HCT116 (cell line): ENCODE measurements around the gene PRKCA. TPM values are rescaled to one million over a fixed set of nuclear protein-coding genes. Genes with fewer than 3 reads are reported as not detected.

ENCODE experiments used
- ATAC-seq: fragments of 200-7000 bp; cut with Tn5 transposase; 2 replicates; pipeline ENCODE4 v1.9.1; 2020; ENCODE audit warnings: mild to moderate bottlenecking, moderate library complexity
- BruUV-seq: library from RNA; stranded (reverse); fragments of 400-500 nt; replicated peaks from 2 replicates; lab custom pipeline; 2021; lab: Mats Ljungman, UMichigan
- CTCF ChIA-PET: fragments of 300-600 bp; sonication (Branson Sonifier 250); formaldehyde crosslinking; loops from one replicate; lab custom pipeline; 2021; ENCODE audit warnings: antibody characterized with exemption; lab: Charles Lee
- POLR2A ChIA-PET: fragments of 300-600, 350-600 bp; sonication (Branson Sonifier 250); formaldehyde crosslinking; loops from one replicate; lab custom pipeline; 2021; ENCODE audit warnings: antibody characterized with exemption; lab: Charles Lee
- RAD21 ChIA-PET, 2 experiments: fragments of 300-600 bp; sonication (Branson Sonifier 250); formaldehyde crosslinking; loops; one replicate each; lab custom pipeline; 2023; ENCODE audit warnings: low total read pairs in 2 of 2; ENCODE audit not compliant: uncharacterized antibody in 2 of 2, unreplicated experiment in 2 of 2, low non-redundant PET in 1 of 2; lab: Charles Lee
- DNase-seq: peaks from one replicate; pipeline ENCODE4 v3.0.0-alpha.2; 2010; ENCODE audit warnings: low read depth, low spot score
- H2AFZ ChIP-seq: fragments of 200-600 bp; shearing (Covaris generic), sonication (generic); 2 replicates; pipeline ENCODE4 v1.6.1; 2017; ENCODE audit warnings: low read depth, mixed run types, mixed read lengths, antibody characterized with exemption, low read length; ENCODE audit not compliant: poor library complexity, severe bottlenecking
- H3K27ac ChIP-seq: 2 replicates; pipeline ENCODE4 v1.5.1; 2012; ENCODE audit warnings: low read depth, low read length
- H3K27me3 ChIP-seq: fragments of 200-600 bp; sonication (generic); 2 replicates; pipeline ENCODE4 v1.6.1; 2016; ENCODE audit warnings: mixed run types, low read length, mixed read lengths; ENCODE audit not compliant: insufficient read depth
- H3K36me3 ChIP-seq, 2 experiments: fragments of 200-500 bp in 1 of 2; fragments of 200-600 bp in 1 of 2; sonication (Bioruptor generic) in 1 of 2; sonication (generic) in 1 of 2; 2 replicates each; pipeline versions ENCODE4 v1.5.1 to v1.6.1; 2014 to 2016; ENCODE audit warnings: low read length in 2 of 2, inconsistent platforms in 1 of 2, mixed read lengths in 1 of 2, mixed run types in 1 of 2; ENCODE audit not compliant: insufficient read depth in 2 of 2, control insufficient read depth in 1 of 2
- H3K4me1 ChIP-seq, 2 experiments: fragments of 200-600 bp in 1 of 2; sonication (generic) in 1 of 2; 2 replicates each; pipeline versions ENCODE4 v1.5.1 to v1.6.1; 2012 to 2017; ENCODE audit warnings: low read length in 2 of 2, inconsistent platforms in 1 of 2, mild to moderate bottlenecking in 1 of 2, mixed read lengths in 1 of 2, mixed run types in 1 of 2, moderate library complexity in 1 of 2; ENCODE audit not compliant: insufficient read depth in 2 of 2, control insufficient read depth in 1 of 2
- H3K4me2 ChIP-seq: fragments of 200-600 bp; sonication (generic); 2 replicates; pipeline ENCODE4 v1.6.1; 2017; ENCODE audit warnings: mixed run types, low read length, mixed read lengths
- H3K4me3 ChIP-seq, 2 experiments: fragments of 200-600 bp in 1 of 2; sonication (generic) in 1 of 2; replicated peaks in 1 of 2; 2 replicates each; pipeline ENCODE4 v1.5.1; 2011 to 2016; ENCODE audit warnings: low read length in 2 of 2, control low read depth in 1 of 2, low read depth in 1 of 2, mild to moderate bottlenecking in 1 of 2, mixed read lengths in 1 of 2, mixed run types in 1 of 2
- H3K79me2 ChIP-seq: fragments of 200-600 bp; sonication (generic); 2 replicates; pipeline ENCODE4 v1.6.1; 2017; ENCODE audit warnings: mild to moderate bottlenecking, mixed run types, low read length, moderate library complexity, mixed read lengths; ENCODE audit not compliant: insufficient read depth
- H3K9ac ChIP-seq: fragments of 200-600 bp; sonication (generic); 2 replicates; pipeline ENCODE4 v1.6.1; 2016; ENCODE audit warnings: low read length, mixed read lengths
- H3K9me2 ChIP-seq: fragments of 200-600 bp; sonication (generic), shearing (Covaris generic); 2 replicates; pipeline ENCODE4 v1.6.1; 2017; ENCODE audit warnings: mixed run types, mild to moderate bottlenecking, moderate library complexity; ENCODE audit not compliant: insufficient read depth
- H3K9me3 ChIP-seq, 2 experiments: fragments of 200-500 bp in 1 of 2; fragments of 200-600 bp in 1 of 2; sonication (Bioruptor generic) in 1 of 2; sonication (generic) in 1 of 2; 2 replicates each; pipeline ENCODE4 v1.6.1; 2014 to 2017; ENCODE audit warnings: low read length in 2 of 2, mixed read lengths in 2 of 2, inconsistent platforms in 1 of 2, low read depth in 1 of 2, mild to moderate bottlenecking in 1 of 2, mixed run types in 1 of 2, moderate library complexity in 1 of 2; ENCODE audit not compliant: control insufficient read depth in 1 of 2, insufficient read depth in 1 of 2
- H4K20me1 ChIP-seq: fragments of 200-600 bp; sonication (generic), shearing (Covaris generic); 2 replicates; pipeline ENCODE4 v1.6.1; 2017; ENCODE audit warnings: mixed run types, mild to moderate bottlenecking, moderate library complexity; ENCODE audit not compliant: insufficient read depth
- ELF1 ChIP-seq: IDR thresholded peaks from 2 replicates; pipeline ENCODE4 v1.6.1; 2012; ENCODE audit warnings: low read depth, borderline replicate concordance
- JUND ChIP-seq: IDR thresholded peaks from 2 replicates; pipeline ENCODE4 v1.6.1; 2012
- POLR2A ChIP-seq: IDR thresholded peaks from 2 replicates; pipeline ENCODE4 v1.7.0; 2011; ENCODE audit warnings: borderline replicate concordance; ENCODE audit not compliant: insufficient read depth, insufficient read length; ENCODE audit errors: extremely low read depth
- SIN3A ChIP-seq: IDR thresholded peaks from 2 replicates; pipeline ENCODE4 v1.6.1; 2012; ENCODE audit warnings: low read depth
- intact Hi-C: fragments of 100-400 bp; cut with micrococcal nuclease; formaldehyde crosslinking; loops from 2 replicates; pipeline ENCODE4 v1.10.0; 2022
- total RNA-seq: library from RNA; stranded (reverse); gene quantifications from one replicate; pipeline ENCODE4 v1.2.1, GENCODE V29; 2021; ENCODE audit not compliant: unreplicated experiment
- TF ChIP-seq, protein P1 (sequence below): IDR thresholded peaks from 2 replicates; pipeline ENCODE4 v1.6.1; 2011; ENCODE audit warnings: mild to moderate bottlenecking, low read length, moderate library complexity; ENCODE audit not compliant: insufficient replicate concordance; ENCODE audit errors: extremely low read depth

The PRKCA gene
- total RNA-seq, 1 experiment from 2014 or later: 18.8 TPM

DNA sequence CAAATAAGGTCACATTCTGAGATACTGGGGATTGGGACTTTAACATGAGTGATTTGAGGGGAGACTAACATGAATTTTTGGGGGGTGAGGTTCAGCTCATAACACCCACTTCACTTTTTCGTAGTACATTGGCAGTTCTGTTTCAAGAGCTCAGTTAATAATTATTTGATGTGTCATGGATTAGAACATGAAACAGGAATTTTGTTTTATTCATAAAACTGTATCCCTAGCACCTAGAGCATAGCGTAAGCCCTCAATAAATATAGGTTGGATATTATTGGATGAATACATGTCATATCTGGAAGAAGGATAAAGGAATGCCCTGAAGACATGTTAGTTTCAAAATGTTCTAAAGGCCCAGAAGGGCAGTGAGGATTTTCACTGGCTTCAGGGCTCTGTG lies 119.8 kb downstream of the PRKCA start:
- CTCF ChIA-PET: no interaction called here
- BruUV-seq: no TSS peak

DNA sequence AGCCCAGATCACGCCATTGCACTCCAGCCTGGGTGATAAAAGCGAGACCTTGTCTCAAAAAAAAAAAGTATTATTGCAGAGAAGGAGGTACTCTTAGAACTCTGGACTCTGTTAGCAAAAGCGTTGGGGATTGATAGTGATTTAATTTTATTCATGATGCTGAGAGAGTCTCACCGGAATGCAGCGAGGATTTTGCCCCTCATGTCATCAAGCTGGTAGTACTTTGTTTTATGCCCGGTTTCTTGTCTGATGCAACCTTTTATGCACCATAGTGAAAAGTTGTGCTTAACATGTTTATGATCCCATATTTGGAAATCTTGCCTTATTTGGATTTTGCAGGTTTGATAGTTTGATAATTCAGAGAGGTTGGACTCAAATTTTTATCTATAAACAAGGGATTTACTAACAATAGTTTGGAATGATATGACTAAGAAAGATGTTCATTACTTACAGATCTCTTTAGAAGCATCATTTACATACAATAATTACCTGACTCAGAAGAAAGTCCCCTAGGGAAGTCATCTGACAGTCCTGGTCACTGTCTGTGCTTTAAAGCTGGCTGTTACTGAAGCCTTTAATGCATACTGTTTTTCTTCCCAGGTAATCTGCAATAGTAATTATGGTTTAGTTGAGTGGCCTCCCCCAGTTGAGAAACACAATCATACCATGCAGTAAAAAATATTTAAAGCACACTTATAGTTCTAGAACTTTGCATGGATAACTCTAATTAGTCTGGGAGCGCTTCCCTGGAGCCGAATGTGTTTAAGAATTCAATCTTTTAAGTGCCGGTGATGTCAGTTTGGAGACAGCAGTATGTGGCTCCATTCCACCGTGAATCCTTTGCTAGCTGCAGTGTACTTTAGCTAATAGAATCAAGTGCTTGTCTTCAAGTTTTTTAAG lies 120.9 kb downstream of the PRKCA start:
- H3K27ac ChIP-seq: no peak overlapping the region
- intact Hi-C loops: loop anchor here (10.0 kb wide), 1 partner anchor 251 kb away; no protein-coding TSS in a partner anchor
- no peak for ATAC-seq

More for the DNA sequence above, 119.8 kb downstream of the PRKCA start:
- intact Hi-C loops: loop anchor here (10.0 kb wide), 1 partner anchor 253 kb away; no protein-coding TSS in a partner anchor
- no peak overlapping the region for H3K9ac ChIP-seq
- no peak for ATAC-seq
- H3K4me2 ChIP-seq: no peak overlapping the region
- no peaks in the 10 kb centered on the region for H3K27me3 ChIP-seq
- DNase-seq: no peak
- H3K36me3 ChIP-seq: no peaks in the 10 kb centered on the region
- ChIA-PET POLR2A (no interaction called here), RAD21 (no interaction called here)
- TF ChIP-seq JUND: no peak
- no peak for TF ChIP-seq POLR2A
- TF ChIP-seq ELF1: no peak
- no peak overlapping the region for H3K4me3 ChIP-seq
- H3K9me3 ChIP-seq: no peaks in the 10 kb centered on the region
- no peak overlapping the region for H3K27ac ChIP-seq
- H3K4me1 ChIP-seq: peaks cover 0 to 7% of the 10 kb centered on the region in 2 experiments; a peak in 1 of 4 replicates
- H3K79me2 ChIP-seq: no peaks in the 10 kb centered on the region
- no peaks in the 10 kb centered on the region for H3K9me2 ChIP-seq
- H2AFZ ChIP-seq: no peak overlapping the region
- H4K20me1 ChIP-seq: no peaks in the 10 kb centered on the region

More for the DNA sequence above, 120.9 kb downstream of the PRKCA start:
- H3K9ac ChIP-seq: no peak overlapping the region
- no peak overlapping the region for H2AFZ ChIP-seq
- CTCF ChIA-PET: no interaction called here
- no peaks in the 10 kb centered on the region for H3K9me3 ChIP-seq
- TF ChIP-seq, protein P1, sequence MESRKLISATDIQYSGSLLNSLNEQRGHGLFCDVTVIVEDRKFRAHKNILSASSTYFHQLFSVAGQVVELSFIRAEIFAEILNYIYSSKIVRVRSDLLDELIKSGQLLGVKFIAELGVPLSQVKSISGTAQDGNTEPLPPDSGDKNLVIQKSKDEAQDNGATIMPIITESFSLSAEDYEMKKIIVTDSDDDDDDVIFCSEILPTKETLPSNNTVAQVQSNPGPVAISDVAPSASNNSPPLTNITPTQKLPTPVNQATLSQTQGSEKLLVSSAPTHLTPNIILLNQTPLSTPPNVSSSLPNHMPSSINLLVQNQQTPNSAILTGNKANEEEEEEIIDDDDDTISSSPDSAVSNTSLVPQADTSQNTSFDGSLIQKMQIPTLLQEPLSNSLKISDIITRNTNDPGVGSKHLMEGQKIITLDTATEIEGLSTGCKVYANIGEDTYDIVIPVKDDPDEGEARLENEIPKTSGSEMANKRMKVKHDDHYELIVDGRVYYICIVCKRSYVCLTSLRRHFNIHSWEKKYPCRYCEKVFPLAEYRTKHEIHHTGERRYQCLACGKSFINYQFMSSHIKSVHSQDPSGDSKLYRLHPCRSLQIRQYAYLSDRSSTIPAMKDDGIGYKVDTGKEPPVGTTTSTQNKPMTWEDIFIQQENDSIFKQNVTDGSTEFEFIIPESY: no peak
- TF ChIP-seq SIN3A: no peak
- no peak for TF ChIP-seq JUND
- H3K36me3 ChIP-seq: no peaks in the 10 kb centered on the region
- H4K20me1 ChIP-seq: no peaks in the 10 kb centered on the region
- RAD21 ChIA-PET: no interaction called here
- H3K4me3 ChIP-seq: no peak overlapping the region
- H3K9me2 ChIP-seq: no peaks in the 10 kb centered on the region
- no peaks in the 10 kb centered on the region for H3K27me3 ChIP-seq
- no peak overlapping the region for H3K4me2 ChIP-seq
- no peaks in the 10 kb centered on the region for H3K79me2 ChIP-seq
- peaks cover 0 to 7% of the 10 kb centered on the region in 2 experiments; a peak in 1 of 4 replicates for H3K4me1 ChIP-seq
- DNase-seq: no peak
- no TSS peak for BruUV-seq
- POLR2A ChIA-PET: interaction anchor here (0.6 kb wide), 1 partner anchor 150 kb away, joined by 3 read pairs; no protein-coding TSS in a partner anchor
